WTC11 (cell line): ENCODE data around the gene GATD1. TPM values are rescaled to one million over a fixed set of nuclear protein-coding genes. Genes with fewer than 3 reads are reported as not detected.

ENCODE experiments used
- ATAC-seq: fragments of 200-7000 bp; cut with Tn5 transposase; 2 replicates; pipeline ENCODE4 v1.10.0; 2021; ENCODE audit warnings: mild to moderate bottlenecking, moderate library complexity
- CTCF ChIA-PET: fragments of 300-600 bp; sonication (Branson Sonifier 250); formaldehyde crosslinking; loops from one replicate; lab custom pipeline; 2021; ENCODE audit warnings: antibody characterized with exemption; lab: Charles Lee
- POLR2A ChIA-PET: fragments of 350-600 bp; sonication (Branson Sonifier 250); formaldehyde crosslinking; loops from one replicate; lab custom pipeline; 2021; ENCODE audit warnings: antibody characterized with exemption; lab: Charles Lee
- DNase-seq: peaks from one replicate; pipeline ENCODE4 v3.0.0; 2021; ENCODE audit warnings: low spot score
- H3K27ac Mint-ChIP-seq: 2 replicates; pipeline ENCODE4 v1.8.0; 2021; ENCODE audit warnings: mixed read lengths
- H3K27me3 Mint-ChIP-seq: 2 replicates; pipeline ENCODE4 v1.8.0; 2021; ENCODE audit warnings: low read depth, mild to moderate bottlenecking, moderate library complexity, mixed read lengths
- H3K36me3 Mint-ChIP-seq: 2 replicates; pipeline ENCODE4 v1.8.0; 2021; ENCODE audit warnings: mixed read lengths
- H3K4me1 Mint-ChIP-seq: 2 replicates; pipeline ENCODE4 v1.8.0; 2022; ENCODE audit warnings: mixed read lengths
- H3K4me3 Mint-ChIP-seq: 2 replicates; pipeline ENCODE4 v1.8.0; 2021; ENCODE audit warnings: mild to moderate bottlenecking, moderate library complexity, mixed read lengths
- H3K9me3 Mint-ChIP-seq: 2 replicates; pipeline ENCODE4 v1.8.0; 2021; ENCODE audit warnings: mixed read lengths
- AR ChIP-seq: fragments of 250-450 bp; sonication (Bioruptor Pico); IDR thresholded peaks from 2 replicates; pipeline ENCODE4 v1.9.0; 2021; ENCODE audit warnings: mild to moderate bottlenecking
- ATF1 ChIP-seq: sonication (generic); formaldehyde crosslinking; IDR thresholded peaks from 2 replicates; pipeline ENCODE4 v1.8.1; 2023; ENCODE audit warnings: mild to moderate bottlenecking, moderate library complexity, missing genetic modification reagents
- E2F5 ChIP-seq: sonication (generic); formaldehyde crosslinking; IDR thresholded peaks from 2 replicates; pipeline ENCODE4 v1.8.1; 2022; ENCODE audit warnings: mild to moderate bottlenecking, moderate library complexity, missing genetic modification reagents
- FOXJ3 ChIP-seq: sonication (generic); formaldehyde crosslinking; IDR thresholded peaks from 2 replicates; pipeline ENCODE4 v1.9.0; 2021; ENCODE audit warnings: missing genetic modification reagents, mild to moderate bottlenecking, borderline replicate concordance
- HMGA2 ChIP-seq: fragments of 250-450 bp; sonication (Bioruptor Pico); IDR thresholded peaks from 2 replicates; pipeline ENCODE4 v1.4.0; 2021; ENCODE audit warnings: mild to moderate bottlenecking, moderate library complexity
- KAT7 ChIP-seq: sonication (generic); formaldehyde crosslinking; IDR thresholded peaks from 2 replicates; pipeline ENCODE4 v1.8.1; 2023; ENCODE audit warnings: missing genetic modification reagents, mild to moderate bottlenecking, borderline replicate concordance
- NR3C1 ChIP-seq: sonication (generic); formaldehyde crosslinking; conservative IDR thresholded peaks from 2 replicates; pipeline ENCODE4 v1.8.1; 2023; ENCODE audit warnings: low read depth, mild to moderate bottlenecking, missing genetic modification reagents
- SOX15 ChIP-seq: fragments of 250-450 bp; sonication (Bioruptor Pico); IDR thresholded peaks from 2 replicates; pipeline ENCODE4 v1.9.0; 2021; ENCODE audit warnings: mild to moderate bottlenecking
- TEAD1 ChIP-seq: sonication (generic); formaldehyde crosslinking; IDR thresholded peaks from 2 replicates; pipeline ENCODE4 v1.8.0; 2022; ENCODE audit warnings: mild to moderate bottlenecking, missing genetic modification reagents
- TEAD4 ChIP-seq: sonication (generic); formaldehyde crosslinking; IDR thresholded peaks from 2 replicates; pipeline ENCODE4 v1.8.0; 2022; ENCODE audit warnings: mild to moderate bottlenecking, missing genetic modification reagents
- TP53 ChIP-seq: sonication (generic); formaldehyde crosslinking; IDR thresholded peaks from 2 replicates; pipeline ENCODE4 v1.8.1; 2023; ENCODE audit warnings: mild to moderate bottlenecking, missing genetic modification reagents
- ZNF232 ChIP-seq: sonication (generic); formaldehyde crosslinking; IDR thresholded peaks from 2 replicates; pipeline ENCODE4 v1.8.0; 2022; ENCODE audit warnings: mild to moderate bottlenecking, missing genetic modification reagents
- ZNF425 ChIP-seq: fragments of 250-450 bp; sonication (Bioruptor Pico); conservative IDR thresholded peaks from 2 replicates; pipeline ENCODE4 v1.9.0; 2021; ENCODE audit warnings: mild to moderate bottlenecking
- ZNF671 ChIP-seq: fragments of 250-450 bp; sonication (Bioruptor Pico); IDR thresholded peaks from 2 replicates; pipeline ENCODE4 v1.8.0; 2021; ENCODE audit warnings: mild to moderate bottlenecking
- total RNA-seq: library from RNA; stranded (reverse); gene quantifications from 3 replicates; pipeline ENCODE4 v1.2.3, GENCODE V29; 2021
- TF ChIP-seq, protein P1 (sequence below): fragments of 250-450 bp; sonication (Bioruptor Pico); IDR thresholded peaks from 2 replicates; pipeline ENCODE4 v1.8.0; 2021; ENCODE audit warnings: mild to moderate bottlenecking
- TF ChIP-seq, protein P2 (sequence below): sonication (generic); formaldehyde crosslinking; IDR thresholded peaks from 2 replicates; pipeline ENCODE4 v1.8.1; 2022; ENCODE audit warnings: low read depth, missing genetic modification reagents, borderline replicate concordance
- TF ChIP-seq, protein P3 (sequence below): sonication (generic); formaldehyde crosslinking; IDR thresholded peaks from 2 replicates; pipeline ENCODE4 v1.8.0; 2022; ENCODE audit warnings: mild to moderate bottlenecking, missing genetic modification reagents
- TF ChIP-seq, protein P4 (sequence below): sonication (generic); formaldehyde crosslinking; IDR thresholded peaks from 2 replicates; pipeline ENCODE4 v1.8.1; 2022; ENCODE audit warnings: mild to moderate bottlenecking, missing genetic modification reagents, moderate library complexity, borderline replicate concordance

GATD1 gene
- total RNA-seq, 1 experiment from 2014 or later = 87.6 TPM

GRCh38 chr11:770642-771616 is 6.4 kb downstream of the GATD1 start:
- no peak for ATAC-seq
- no peaks in the 10 kb centered on the region for H3K27me3 Mint-ChIP-seq
- H3K4me1 Mint-ChIP-seq = peaks cover 5% of the 10 kb centered on the region
- POLR2A ChIA-PET = no interaction called here
- H3K9me3 Mint-ChIP-seq = no peaks in the 10 kb centered on the region
- H3K27ac Mint-ChIP-seq = peak overlapping the region; percentile 57; the same call in 1 of the 2 replicates
- CTCF ChIA-PET = interaction anchor here (0.5 kb wide), 1 partner anchor 1407 kb away, joined by 3 read pairs; no protein-coding TSS in a partner anchor
- DNase-seq = peak; percentile 10
- TF ChIP-seq AR (CRISPR knock-in tag) (no peak), E2F5 (CRISPR knock-in tag) (no peak), SOX15 (CRISPR knock-in tag) (no peak), KAT7 (CRISPR knock-in tag) (no peak), ZNF671 (CRISPR knock-in tag) (no peak), TP53 (CRISPR knock-in tag) (no peak), HMGA2 (no peak), NR3C1 (CRISPR knock-in tag) (no peak), FOXJ3 (CRISPR knock-in tag) (no peak), TEAD4 (no peak), ATF1 (CRISPR knock-in tag) (no peak), ZNF425 (CRISPR knock-in tag) (no peak), TEAD1 (CRISPR knock-in tag) (no peak), ZNF232 (no peak)
- TF ChIP-seq, protein P1, sequence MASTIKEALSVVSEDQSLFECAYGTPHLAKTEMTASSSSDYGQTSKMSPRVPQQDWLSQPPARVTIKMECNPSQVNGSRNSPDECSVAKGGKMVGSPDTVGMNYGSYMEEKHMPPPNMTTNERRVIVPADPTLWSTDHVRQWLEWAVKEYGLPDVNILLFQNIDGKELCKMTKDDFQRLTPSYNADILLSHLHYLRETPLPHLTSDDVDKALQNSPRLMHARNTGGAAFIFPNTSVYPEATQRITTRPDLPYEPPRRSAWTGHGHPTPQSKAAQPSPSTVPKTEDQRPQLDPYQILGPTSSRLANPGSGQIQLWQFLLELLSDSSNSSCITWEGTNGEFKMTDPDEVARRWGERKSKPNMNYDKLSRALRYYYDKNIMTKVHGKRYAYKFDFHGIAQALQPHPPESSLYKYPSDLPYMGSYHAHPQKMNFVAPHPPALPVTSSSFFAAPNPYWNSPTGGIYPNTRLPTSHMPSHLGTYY (CRISPR knock-in tag) = no peak
- TF ChIP-seq, protein P2, sequence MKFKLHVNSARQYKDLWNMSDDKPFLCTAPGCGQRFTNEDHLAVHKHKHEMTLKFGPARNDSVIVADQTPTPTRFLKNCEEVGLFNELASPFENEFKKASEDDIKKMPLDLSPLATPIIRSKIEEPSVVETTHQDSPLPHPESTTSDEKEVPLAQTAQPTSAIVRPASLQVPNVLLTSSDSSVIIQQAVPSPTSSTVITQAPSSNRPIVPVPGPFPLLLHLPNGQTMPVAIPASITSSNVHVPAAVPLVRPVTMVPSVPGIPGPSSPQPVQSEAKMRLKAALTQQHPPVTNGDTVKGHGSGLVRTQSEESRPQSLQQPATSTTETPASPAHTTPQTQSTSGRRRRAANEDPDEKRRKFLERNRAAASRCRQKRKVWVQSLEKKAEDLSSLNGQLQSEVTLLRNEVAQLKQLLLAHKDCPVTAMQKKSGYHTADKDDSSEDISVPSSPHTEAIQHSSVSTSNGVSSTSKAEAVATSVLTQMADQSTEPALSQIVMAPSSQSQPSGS (CRISPR knock-in tag) = no peak
- TF ChIP-seq, protein P3, sequence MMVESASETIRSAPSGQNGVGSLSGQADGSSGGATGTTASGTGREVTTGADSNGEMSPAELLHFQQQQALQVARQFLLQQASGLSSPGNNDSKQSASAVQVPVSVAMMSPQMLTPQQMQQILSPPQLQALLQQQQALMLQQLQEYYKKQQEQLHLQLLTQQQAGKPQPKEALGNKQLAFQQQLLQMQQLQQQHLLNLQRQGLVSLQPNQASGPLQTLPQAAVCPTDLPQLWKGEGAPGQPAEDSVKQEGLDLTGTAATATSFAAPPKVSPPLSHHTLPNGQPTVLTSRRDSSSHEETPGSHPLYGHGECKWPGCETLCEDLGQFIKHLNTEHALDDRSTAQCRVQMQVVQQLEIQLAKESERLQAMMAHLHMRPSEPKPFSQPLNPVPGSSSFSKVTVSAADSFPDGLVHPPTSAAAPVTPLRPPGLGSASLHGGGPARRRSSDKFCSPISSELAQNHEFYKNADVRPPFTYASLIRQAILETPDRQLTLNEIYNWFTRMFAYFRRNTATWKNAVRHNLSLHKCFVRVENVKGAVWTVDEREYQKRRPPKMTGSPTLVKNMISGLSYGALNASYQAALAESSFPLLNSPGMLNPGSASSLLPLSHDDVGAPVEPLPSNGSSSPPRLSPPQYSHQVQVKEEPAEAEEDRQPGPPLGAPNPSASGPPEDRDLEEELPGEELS (CRISPR knock-in tag) = no peak
- TF ChIP-seq, protein P4, sequence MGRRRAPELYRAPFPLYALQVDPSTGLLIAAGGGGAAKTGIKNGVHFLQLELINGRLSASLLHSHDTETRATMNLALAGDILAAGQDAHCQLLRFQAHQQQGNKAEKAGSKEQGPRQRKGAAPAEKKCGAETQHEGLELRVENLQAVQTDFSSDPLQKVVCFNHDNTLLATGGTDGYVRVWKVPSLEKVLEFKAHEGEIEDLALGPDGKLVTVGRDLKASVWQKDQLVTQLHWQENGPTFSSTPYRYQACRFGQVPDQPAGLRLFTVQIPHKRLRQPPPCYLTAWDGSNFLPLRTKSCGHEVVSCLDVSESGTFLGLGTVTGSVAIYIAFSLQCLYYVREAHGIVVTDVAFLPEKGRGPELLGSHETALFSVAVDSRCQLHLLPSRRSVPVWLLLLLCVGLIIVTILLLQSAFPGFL (CRISPR knock-in tag) = no peak
- H3K4me3 Mint-ChIP-seq = no peak overlapping the region
- peaks cover 19% of the 10 kb centered on the region for H3K36me3 Mint-ChIP-seq
